Choroid plexus epithelial cell (primary cell): Measurements from ENCODE around the gene RABL2B.

Source experiments
- DNase-seq: peaks from one replicate; pipeline ENCODE4 v3.0.0-alpha.2; 2010; ENCODE audit warnings: low read depth
- H3K4me3 ChIP-seq: 2 replicates; pipeline ENCODE4 v1.5.1; 2011; ENCODE audit warnings: low read depth, mild to moderate bottlenecking, control low read depth, low read length, moderate library complexity
- TF ChIP-seq, protein P1 (sequence below): conservative IDR thresholded peaks from 2 replicates; pipeline ENCODE4 v1.5.1; 2011; ENCODE audit warnings: low read depth, mild to moderate bottlenecking, control low read depth, inconsistent platforms, low read length, moderate library complexity

Gene RABL2B

DNA sequence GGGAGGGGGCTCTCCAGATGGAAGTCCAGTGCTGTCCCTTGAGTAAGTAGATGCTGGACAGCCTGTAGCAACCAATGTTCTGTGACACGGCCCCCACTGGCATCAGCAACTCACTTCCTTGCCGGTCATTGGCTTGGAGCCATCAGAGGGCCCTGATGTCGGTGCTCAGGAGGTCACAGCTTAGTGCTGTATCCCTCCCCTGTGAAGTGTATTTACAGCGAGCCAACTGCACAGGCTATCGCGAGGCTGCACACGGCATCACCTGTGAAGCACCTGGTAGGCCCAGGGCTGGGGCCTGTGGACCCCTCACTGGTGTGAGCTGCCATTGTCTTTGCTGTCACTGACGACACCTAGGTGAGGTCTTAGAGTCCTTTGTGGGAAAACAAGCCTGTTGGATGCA, 58.8 kb downstream of the RABL2B start:
- H3K4me3 ChIP-seq = no peak overlapping the region
- DNase-seq = no peak
- TF ChIP-seq, protein P1, sequence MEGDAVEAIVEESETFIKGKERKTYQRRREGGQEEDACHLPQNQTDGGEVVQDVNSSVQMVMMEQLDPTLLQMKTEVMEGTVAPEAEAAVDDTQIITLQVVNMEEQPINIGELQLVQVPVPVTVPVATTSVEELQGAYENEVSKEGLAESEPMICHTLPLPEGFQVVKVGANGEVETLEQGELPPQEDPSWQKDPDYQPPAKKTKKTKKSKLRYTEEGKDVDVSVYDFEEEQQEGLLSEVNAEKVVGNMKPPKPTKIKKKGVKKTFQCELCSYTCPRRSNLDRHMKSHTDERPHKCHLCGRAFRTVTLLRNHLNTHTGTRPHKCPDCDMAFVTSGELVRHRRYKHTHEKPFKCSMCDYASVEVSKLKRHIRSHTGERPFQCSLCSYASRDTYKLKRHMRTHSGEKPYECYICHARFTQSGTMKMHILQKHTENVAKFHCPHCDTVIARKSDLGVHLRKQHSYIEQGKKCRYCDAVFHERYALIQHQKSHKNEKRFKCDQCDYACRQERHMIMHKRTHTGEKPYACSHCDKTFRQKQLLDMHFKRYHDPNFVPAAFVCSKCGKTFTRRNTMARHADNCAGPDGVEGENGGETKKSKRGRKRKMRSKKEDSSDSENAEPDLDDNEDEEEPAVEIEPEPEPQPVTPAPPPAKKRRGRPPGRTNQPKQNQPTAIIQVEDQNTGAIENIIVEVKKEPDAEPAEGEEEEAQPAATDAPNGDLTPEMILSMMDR = no peak

DNA sequence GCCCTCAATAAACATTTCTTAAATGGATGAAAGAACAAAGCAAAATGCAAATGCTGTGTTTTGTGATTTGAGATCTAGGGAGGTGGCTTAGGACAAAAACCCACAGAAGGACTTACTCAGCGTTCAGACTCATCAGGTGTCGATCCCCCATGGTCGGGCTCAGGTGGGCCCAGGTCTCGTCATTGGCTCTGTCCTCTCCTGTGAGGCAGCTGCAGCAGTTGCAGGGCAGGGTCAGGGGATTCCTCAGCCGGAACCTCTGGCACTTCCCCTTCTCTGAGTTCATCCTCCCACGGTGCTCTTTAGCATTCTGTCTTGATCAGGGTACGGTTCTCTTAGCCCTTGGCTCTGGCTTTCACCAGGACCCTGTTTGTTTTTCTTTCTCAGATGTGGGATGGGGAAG, 59.4 kb downstream of the RABL2B start:
- DNase-seq = no peak
- TF ChIP-seq, protein P1 = no peak
- H3K4me3 ChIP-seq = no peak overlapping the region

DNA sequence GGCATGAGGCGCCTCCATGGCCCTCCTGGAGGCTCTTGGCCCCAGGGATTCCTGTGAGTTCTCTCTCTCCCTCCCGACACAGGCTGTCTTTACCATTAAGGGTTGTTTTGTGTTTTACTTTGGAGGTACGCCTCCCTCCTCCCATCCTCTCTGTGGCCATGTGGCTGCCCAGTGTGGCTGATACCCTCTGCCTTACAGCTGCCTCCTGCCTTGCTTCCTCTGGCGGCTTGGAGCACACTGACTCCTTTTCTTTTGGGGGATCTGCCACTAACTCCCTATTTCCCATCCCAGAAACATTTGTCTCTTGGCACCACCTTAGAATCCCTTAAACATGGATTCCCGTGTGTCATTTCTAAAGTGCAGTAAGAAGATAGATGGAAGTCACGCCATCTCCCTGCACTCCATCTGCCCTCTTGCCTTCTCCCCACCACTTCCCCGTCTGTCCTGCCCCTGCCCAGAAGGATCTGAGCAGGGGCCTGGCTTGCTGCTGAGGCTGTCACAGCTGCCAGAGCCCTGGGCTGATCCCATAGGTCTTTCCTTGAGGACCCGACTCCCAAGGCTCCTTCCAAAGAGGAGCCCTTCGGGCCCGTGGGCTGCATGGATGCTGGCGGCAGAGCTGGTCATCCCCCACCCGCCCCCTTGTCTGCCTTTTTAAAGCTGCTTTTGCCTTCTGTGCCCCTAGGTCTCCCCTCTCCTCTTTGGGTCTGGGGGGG, 60.6 kb downstream of the RABL2B start:
- DNase-seq = no peak
- TF ChIP-seq, protein P1 = no peak
- no peak overlapping the region for H3K4me3 ChIP-seq

DNA sequence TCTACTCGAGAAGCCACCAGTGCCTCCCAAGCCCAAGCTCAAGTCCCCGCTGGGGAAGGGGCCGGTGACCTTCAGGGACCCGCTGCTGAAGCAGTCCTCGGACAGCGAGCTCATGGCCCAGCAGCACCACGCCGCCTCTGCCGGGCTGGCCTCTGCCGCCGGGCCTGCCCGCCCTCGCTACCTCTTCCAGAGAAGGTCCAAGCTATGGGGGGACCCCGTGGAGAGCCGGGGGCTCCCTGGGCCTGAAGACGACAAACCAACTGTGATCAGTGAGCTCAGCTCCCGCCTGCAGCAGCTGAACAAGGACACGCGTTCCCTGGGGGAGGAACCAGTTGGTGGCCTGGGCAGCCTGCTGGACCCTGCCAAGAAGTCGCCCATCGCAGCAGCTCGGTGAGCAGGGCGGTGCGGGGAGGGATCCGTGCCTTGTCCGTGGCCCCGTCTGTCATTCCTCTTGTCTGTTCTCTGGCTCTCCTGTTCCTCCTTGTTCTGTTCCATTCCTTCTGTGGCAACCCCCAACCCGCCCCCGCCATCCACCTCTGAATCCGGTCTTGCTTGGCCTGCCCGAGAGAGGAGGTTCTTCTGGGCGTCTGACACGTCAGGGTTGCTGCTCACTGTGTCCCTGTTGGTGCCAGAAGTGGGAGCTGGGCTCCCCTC, 61.3 kb downstream of the RABL2B start:
- H3K4me3 ChIP-seq = no peak overlapping the region
- no peak for DNase-seq
- TF ChIP-seq, protein P1 = no peak

DNA sequence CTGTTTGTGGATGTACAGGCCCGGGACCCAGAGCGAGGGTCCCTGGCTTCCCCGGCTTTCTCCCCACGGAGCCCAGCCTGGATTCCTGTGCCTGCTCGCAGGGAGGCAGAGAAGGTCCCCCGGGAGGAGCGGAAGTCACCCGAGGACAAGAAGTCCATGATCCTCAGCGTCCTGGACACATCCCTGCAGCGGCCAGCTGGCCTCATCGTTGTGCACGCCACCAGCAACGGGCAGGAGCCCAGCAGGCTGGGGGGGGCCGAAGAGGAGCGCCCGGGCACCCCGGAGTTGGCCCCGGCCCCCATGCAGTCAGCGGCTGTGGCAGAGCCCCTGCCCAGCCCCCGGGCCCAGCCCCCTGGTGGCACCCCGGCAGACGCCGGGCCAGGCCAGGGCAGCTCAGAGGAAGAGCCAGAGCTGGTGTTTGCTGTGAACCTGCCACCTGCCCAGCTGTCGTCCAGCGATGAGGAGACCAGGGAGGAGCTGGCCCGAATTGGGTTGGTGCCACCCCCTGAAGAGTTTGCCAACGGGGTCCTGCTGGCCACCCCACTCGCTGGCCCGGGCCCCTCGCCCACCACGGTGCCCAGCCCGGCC, 62.1 kb downstream of the RABL2B start:
- TF ChIP-seq, protein P1 = no peak
- no peak overlapping the region for H3K4me3 ChIP-seq
- DNase-seq = no peak

DNA sequence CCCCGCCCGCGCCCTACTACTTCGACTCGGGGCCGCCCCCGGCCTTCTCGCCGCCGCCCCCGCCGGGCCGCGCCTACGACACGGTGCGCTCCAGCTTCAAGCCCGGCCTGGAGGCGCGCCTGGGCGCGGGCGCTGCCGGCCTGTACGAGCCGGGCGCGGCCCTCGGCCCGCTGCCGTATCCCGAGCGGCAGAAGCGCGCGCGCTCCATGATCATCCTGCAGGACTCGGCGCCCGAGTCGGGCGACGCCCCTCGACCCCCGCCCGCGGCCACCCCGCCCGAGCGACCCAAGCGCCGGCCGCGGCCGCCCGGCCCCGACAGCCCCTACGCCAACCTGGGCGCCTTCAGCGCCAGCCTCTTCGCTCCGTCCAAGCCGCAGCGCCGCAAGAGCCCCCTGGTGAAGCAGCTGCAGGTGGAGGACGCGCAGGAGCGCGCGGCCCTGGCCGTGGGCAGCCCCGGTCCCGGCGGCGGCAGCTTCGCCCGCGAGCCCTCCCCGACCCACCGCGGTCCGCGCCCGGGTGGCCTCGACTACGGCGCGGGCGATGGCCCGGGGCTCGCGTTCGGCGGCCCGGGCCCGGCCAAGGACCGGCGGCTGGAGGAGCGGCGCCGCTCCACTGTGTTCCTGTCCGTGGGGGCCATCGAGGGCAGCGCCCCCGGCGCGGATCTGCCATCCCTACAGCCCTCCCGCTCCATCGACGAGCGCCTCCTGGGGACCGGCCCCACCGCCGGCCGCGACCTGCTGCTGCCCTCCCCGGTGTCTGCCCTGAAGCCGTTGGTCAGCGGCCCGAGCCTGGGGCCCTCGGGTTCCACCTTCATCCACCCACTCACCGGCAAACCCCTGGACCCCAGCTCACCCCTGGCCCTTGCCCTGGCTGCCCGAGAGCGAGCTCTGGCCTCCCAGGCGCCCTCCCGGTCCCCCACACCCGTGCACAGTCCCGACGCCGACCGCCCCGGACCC, 62.9 kb downstream of the RABL2B start:
- H3K4me3 ChIP-seq = no peak overlapping the region
- TF ChIP-seq, protein P1 = no peak
- no peak for DNase-seq
